Large intestine (tissue), 3 donors: ENCODE results near the gene PSKH1. TPM values are rescaled to one million over a fixed set of nuclear protein-coding genes. Genes with fewer than 3 reads are reported as not detected.

ENCODE experiments used
- DNase-seq, 2 donors: peaks; one replicate each; pipeline versions ENCODE4 v3.0.0 to v3.0.0-alpha.2; 2013
- H3K27ac ChIP-seq: one replicate; pipeline ENCODE4 v1.5.1; 2013; ENCODE audit warnings: low read length
- H3K27me3 ChIP-seq: 2 replicates; pipeline ENCODE4 v1.6.1; 2013; ENCODE audit warnings: low read length; ENCODE audit not compliant: control insufficient read depth, insufficient read depth
- H3K36me3 ChIP-seq: 2 replicates; pipeline ENCODE4 v1.6.1; 2013; ENCODE audit warnings: low read length; ENCODE audit not compliant: control insufficient read depth, insufficient read depth
- H3K4me1 ChIP-seq: one replicate; pipeline ENCODE4 v1.6.1; 2013; ENCODE audit warnings: low read length; ENCODE audit not compliant: control insufficient read depth, insufficient read depth
- H3K4me3 ChIP-seq: one replicate; pipeline ENCODE4 v1.5.1; 2013; ENCODE audit warnings: low read length
- H3K9me3 ChIP-seq: one replicate; pipeline ENCODE4 v1.6.1; 2013; ENCODE audit warnings: mild to moderate bottlenecking, low read depth, low read length, moderate library complexity; ENCODE audit not compliant: control insufficient read depth
- WGBS: methylation state at CpG from one replicate; pipeline ENCODE4 v1.1.5; 2013; ENCODE audit warnings: low lambda C conversion rate; ENCODE audit not compliant: insufficient coverage; 5-methylcytosine and 5-hydroxymethylcytosine counted together
- polyA plus RNA-seq: library from polyadenylated mRNA; unstranded; fragments of 120-200 nt; gene quantifications from one replicate; pipeline ENCODE4 v1.2.1, GENCODE V29; 2013

Gene PSKH1
- polyA plus RNA-seq, 1 donor, result 24.2 TPM

DNA sequence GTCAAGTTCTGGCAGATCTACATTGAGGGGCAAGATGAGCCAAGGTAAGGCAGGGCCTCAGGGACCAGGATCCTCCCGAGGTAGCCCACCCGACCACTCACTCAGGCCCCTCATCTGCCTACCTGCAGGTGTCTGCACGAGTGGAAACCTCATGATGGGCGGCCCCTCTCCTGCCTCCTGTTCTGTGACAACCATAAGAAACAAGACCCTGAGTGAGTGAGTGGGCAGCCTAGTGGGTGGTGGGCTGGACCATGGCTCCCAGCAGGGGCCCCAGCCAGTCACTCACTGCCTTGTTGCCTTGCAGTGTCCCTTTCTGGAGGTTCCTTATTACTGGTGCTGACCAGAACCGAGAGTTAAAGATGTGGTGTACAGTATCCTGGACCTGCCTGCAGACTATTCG, 14.8 kb upstream of the PSKH1 start:
- WGBS, result no CpG with 5 or more reads among the region's 6 CpGs
- no peaks in the 10 kb centered on the region for H3K9me3 ChIP-seq
- no peak for DNase-seq
- peaks cover 23% of the 10 kb centered on the region for H3K4me1 ChIP-seq
- H3K27me3 ChIP-seq, result no peaks in the 10 kb centered on the region
- H3K4me3 ChIP-seq, result no peak overlapping the region
- H3K36me3 ChIP-seq, result peaks cover 75% of the 10 kb centered on the region
- no peak overlapping the region for H3K27ac ChIP-seq

DNA sequence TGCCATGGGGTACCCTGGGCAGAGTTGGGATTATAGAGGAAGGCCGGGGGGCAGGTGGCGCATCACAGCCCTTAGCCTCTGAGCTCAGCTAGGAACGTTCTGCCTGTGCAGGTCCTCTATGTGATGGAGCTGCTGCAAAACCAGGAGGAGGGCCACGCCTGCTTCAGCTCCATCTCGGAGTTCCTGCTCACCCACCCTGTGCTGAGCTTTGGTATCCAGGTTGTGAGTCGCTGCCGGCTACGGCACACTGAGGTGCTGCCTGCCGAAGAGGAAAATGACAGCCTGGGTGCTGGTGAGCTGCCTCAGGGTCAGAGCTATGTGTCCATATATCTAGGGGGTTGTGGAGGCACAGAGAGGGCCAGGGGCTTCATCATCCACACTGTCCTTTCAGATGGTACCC, 14.2 kb upstream of the PSKH1 start:
- Histone ChIP-seq H3K9me3 (no peaks in the 10 kb centered on the region), H3K4me1 (peaks cover 29% of the 10 kb centered on the region), H3K36me3 (peaks cover 81% of the 10 kb centered on the region), H3K27ac (no peak overlapping the region), H3K27me3 (no peaks in the 10 kb centered on the region), H3K4me3 (no peak overlapping the region)
- no CpG with 5 or more reads among the region's 9 CpGs for WGBS
- DNase-seq, result no peak

DNA sequence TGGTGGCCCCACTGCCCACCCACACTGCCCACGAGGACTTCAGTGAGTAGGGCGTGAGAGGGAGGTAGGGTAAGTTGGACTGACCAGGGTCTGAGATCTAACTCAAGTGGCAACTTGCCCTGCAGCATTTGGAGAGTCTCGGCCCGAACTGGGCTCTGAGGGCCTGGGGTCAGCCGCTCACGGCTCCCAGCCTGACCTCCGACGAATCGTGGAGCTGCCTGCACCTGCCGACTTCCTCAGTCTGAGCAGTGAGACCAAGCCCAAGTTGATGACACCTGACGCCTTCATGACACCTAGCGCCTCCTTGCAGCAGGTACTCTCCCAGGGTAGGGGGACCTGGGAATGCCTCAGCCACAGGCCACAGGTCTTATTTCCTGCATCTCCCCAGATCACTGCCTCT, 13.6 kb upstream of the PSKH1 start:
- Histone ChIP-seq H3K4me1 (peaks cover 29% of the 10 kb centered on the region), H3K36me3 (peaks cover 87% of the 10 kb centered on the region), H3K9me3 (no peaks in the 10 kb centered on the region), H3K27me3 (no peaks in the 10 kb centered on the region), H3K4me3 (no peak overlapping the region), H3K27ac (no peak overlapping the region)
- WGBS, result no CpG with 5 or more reads among the region's 12 CpGs
- DNase-seq, result no peak

DNA sequence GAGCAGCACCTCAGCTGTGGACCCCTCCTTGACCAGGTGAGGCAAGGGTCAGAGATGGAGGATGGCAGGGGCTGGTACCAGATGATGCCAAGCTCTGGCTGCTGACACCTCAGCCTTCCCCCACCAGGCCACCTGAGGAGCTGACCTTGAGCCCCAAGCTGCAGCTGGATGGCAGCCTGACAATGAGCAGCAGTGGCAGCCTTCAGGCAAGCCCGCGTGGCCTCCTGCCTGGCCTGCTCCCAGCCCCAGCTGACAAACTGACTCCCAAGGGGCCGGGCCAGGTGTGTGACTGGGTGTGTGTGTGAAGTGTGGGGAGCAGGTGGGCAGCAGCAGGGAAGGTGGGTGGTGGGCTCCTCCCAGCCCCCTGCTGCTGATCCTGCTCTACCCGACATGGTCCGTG, 13.1 kb upstream of the PSKH1 start:
- Histone ChIP-seq H3K4me1 (peaks cover 27% of the 10 kb centered on the region), H3K36me3 (peaks cover 92% of the 10 kb centered on the region), H3K27ac (no peak overlapping the region), H3K27me3 (no peaks in the 10 kb centered on the region), H3K4me3 (no peak overlapping the region), H3K9me3 (no peaks in the 10 kb centered on the region)
- no peak for DNase-seq
- WGBS, result no CpG with 5 or more reads among the region's 5 CpGs

DNA sequence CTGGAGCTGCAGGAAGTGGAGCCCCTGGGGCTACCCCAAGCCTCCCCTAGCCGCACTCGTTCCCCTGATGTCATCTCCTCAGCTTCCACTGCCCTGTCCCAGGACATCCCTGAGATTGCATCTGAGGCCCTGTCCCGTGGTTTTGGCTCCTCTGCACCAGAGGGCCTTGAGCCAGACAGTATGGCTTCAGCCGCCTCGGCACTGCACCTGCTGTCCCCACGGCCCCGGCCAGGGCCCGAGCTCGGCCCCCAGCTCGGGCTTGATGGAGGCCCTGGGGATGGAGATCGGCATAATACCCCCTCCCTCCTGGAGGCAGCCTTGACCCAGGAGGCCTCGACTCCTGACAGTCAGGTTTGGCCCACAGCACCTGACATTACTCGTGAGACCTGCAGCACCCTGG, 12.5 kb upstream of the PSKH1 start:
- Histone ChIP-seq H3K27ac (no peak overlapping the region), H3K9me3 (no peaks in the 10 kb centered on the region), H3K36me3 (peaks cover 98% of the 10 kb centered on the region), H3K27me3 (no peaks in the 10 kb centered on the region), H3K4me3 (no peak overlapping the region), H3K4me1 (peaks cover 27% of the 10 kb centered on the region)
- WGBS, result 100% methylated on average over 1 of the region's 13 CpGs
- DNase-seq, result no peak

DNA sequence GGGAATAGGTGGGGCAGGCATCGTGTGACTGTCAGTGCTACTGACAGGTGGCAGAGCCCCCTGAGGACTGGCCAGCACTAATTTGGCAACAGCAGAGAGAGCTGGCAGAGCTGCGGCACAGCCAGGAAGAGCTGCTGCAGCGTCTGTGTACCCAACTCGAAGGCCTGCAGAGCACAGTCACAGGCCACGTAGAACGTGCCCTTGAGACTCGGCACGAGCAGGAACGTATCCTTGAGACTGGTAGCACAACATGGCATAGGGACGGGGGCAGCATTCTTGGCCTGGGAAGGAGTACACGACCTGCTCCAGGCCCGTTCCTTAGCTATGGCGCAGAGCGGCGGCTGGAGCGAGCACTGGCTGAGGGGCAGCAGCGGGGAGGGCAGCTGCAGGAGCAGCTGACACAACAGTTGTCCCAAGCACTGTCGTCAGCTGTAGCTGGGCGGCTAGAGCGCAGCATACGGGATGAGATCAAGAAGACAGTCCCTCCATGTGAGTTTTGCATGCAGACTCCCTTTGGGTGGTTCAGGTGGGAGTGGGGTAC, 11.4 kb upstream of the PSKH1 start:
- Histone ChIP-seq H3K9me3 (no peaks in the 10 kb centered on the region), H3K27me3 (no peaks in the 10 kb centered on the region), H3K27ac (peak overlapping the region; percentile 94), H3K4me1 (peaks cover 27% of the 10 kb centered on the region), H3K36me3 (peaks cover 96% of the 10 kb centered on the region), H3K4me3 (no peak overlapping the region)
- no CpG with 5 or more reads among the region's 21 CpGs for WGBS
- DNase-seq, result no peak

DNA sequence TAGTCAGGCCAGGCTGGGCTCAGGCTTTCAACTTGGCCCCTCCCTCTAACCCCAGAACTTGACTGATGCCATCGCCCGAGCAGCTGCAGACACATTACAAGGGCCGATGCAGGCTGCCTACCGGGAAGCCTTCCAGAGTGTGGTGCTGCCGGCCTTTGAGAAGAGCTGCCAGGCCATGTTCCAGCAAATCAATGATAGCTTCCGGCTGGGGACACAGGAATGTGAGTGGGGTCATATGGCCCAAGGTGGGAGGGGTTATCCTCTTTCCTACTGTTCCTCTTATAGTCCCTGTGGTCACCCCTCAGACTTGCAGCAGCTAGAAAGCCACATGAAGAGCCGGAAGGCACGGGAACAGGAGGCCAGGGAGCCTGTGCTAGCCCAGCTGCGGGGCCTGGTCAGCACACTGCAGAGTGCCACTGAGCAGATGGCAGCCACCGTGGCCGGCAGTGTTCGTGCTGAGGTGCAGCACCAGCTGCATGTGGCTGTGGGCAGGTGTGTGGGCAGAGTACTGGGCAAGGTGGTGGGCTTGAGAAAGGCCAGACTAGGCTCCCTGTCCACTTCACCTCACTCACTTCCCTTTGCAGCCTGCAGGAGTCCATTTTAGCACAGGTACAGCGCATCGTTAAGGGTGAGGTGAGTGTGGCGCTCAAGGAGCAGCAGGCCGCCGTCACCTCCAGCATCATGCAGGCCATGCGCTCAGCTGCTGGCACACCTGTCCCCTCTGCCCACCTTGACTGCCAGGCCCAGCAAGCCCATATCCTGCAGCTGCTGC, 10.5 kb upstream of the PSKH1 start:
- no peaks in the 10 kb centered on the region for H3K9me3 ChIP-seq
- H3K4me3 ChIP-seq, result no peak overlapping the region
- DNase-seq, result peak in 1 of 2 donors; percentile 12
- H3K36me3 ChIP-seq, result peaks cover 89% of the 10 kb centered on the region
- no peaks in the 10 kb centered on the region for H3K27me3 ChIP-seq
- peak overlapping the region; percentile 94 for H3K27ac ChIP-seq
- WGBS, result no CpG with 5 or more reads among the region's 18 CpGs
- peaks cover 27% of the 10 kb centered on the region for H3K4me1 ChIP-seq

DNA sequence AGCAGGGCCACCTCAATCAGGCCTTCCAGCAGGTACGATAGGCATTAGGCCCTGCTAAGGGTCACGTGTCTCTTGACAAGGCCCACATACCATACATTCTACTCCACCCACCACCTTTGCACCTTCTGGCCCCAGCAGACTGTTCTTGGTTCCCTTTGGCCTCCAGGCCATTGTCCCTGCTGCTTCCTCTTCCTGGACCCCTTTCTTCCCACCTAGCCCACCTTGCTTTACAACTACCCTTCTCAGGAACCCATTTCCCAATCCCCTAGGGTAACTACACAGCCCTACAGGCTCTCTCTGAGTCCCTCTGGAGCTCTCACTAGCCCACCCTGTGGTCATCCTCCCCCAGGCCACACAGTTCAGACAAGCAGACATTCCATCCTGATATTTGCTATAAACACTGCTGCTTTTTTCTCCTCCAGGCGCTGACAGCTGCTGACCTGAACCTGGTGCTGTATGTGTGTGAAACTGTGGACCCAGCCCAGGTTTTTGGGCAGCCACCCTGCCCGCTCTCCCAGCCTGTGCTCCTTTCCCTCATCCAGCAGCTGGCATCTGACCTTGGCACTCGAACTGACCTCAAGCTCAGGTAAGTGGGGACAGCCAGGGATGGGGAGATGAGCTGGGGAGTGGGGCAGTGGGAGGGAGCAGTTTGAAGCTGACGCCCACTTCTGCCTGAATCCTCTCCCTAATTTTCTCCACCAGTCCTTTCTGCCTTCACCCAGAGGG, 9.7 kb upstream of the PSKH1 start:
- H3K9me3 ChIP-seq, result no peaks in the 10 kb centered on the region
- H3K27me3 ChIP-seq, result no peaks in the 10 kb centered on the region
- no CpG with 5 or more reads among the region's 6 CpGs for WGBS
- H3K27ac ChIP-seq, result peak overlapping the region; percentile 94
- H3K4me3 ChIP-seq, result no peak overlapping the region
- H3K36me3 ChIP-seq, result peaks cover 82% of the 10 kb centered on the region
- DNase-seq, result peak; percentile 81 to 89
- H3K4me1 ChIP-seq, result peaks cover 27% of the 10 kb centered on the region

DNA sequence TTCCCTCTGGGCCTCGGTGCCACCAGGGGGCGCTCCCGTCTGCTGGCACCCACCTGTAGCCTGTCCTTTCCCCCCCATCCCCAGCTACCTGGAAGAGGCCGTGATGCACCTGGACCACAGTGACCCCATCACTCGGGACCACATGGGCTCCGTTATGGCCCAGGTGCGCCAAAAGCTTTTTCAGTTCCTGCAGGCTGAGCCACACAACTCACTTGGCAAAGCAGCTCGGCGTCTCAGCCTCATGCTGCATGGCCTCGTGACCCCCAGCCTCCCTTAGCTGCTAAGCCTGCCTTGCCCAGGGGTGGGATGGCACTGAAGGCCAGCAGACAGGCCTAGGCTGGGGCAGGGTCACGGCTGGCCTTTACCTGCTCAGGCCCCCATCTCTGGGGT, 9.2 kb upstream of the PSKH1 start:
- Histone ChIP-seq H3K27ac (peak overlapping the region; percentile 94), H3K36me3 (peaks cover 76% of the 10 kb centered on the region)
- DNase-seq, result peak; percentile 48 to 55

DNA sequence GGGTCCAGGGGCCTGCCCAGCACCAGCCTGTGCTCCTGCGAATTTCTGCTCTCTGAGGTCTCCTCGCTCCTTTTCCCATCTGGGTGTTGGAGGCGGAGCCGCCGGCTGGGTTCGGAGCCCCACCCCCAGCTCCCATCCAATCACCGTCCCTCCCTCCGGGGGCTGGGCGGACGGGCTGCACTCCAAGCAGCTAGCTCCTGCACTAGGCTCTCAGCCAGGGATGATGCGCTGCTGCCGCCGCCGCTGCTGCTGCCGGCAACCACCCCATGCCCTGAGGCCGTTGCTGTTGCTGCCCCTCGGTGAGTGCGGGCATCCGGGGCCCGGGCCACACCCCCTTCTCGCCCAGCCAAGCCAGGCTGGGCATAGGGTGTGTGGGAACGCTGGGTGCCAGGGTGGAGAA, 8.4 kb upstream of the PSKH1 start, which contains the start of gene NRN1L:
TSS of gene NRN1L (plus strand) at position 202 of the 400 bp plus-strand sequence. CDS start at position 221, 19 bp downstream.
- no CpG with 5 or more reads among the region's 22 CpGs for WGBS
- Histone ChIP-seq H3K9me3 (no peaks in the 10 kb centered on the region), H3K27ac (peak within 1 kb of the TSS; percentile 94), H3K36me3 (peaks cover 68% of the 10 kb centered on the region), H3K4me3 (no peak within 1 kb of the TSS), H3K27me3 (no peaks in the 10 kb centered on the region), H3K4me1 (peaks cover 27% of the 10 kb centered on the region)
- peak; percentile 53 to 54 for DNase-seq

More for the DNA sequence above, 9.2 kb upstream of the PSKH1 start:
- Histone ChIP-seq H3K27me3 (no peaks in the 10 kb centered on the region), H3K4me1 (peaks cover 27% of the 10 kb centered on the region), H3K4me3 (no peak overlapping the region), H3K9me3 (no peaks in the 10 kb centered on the region)
- WGBS, result no CpG with 5 or more reads among the region's 11 CpGs
